ENCODE results near the gene NUSAP1.
"Not testable (repeated sequence)": the region's sequence is repeated elsewhere in the genome, so short reads cannot be mapped to it uniquely, and the experiment has no call there.

The NUSAP1 gene

GRCh38 chr15:41332194-41333025, at the start of gene NUSAP1, which contains the start of gene OIP5:
Gene NUSAP1, plus strand, starts transcription at chr15:41332881. Its CDS starts 77 bp downstream, at chr15:41332958.
Gene OIP5, minus strand, starts transcription at chr15:41332591. Its CDS starts 30 bp downstream, at chr15:41332561.
- peak; percentile 98 for DNase-seq

- DNase-seq: not testable (repeated sequence)
Observed at GRCh38 chr15:41282980-41283652, 49.6 kb upstream of the NUSAP1 start.

DNA sequence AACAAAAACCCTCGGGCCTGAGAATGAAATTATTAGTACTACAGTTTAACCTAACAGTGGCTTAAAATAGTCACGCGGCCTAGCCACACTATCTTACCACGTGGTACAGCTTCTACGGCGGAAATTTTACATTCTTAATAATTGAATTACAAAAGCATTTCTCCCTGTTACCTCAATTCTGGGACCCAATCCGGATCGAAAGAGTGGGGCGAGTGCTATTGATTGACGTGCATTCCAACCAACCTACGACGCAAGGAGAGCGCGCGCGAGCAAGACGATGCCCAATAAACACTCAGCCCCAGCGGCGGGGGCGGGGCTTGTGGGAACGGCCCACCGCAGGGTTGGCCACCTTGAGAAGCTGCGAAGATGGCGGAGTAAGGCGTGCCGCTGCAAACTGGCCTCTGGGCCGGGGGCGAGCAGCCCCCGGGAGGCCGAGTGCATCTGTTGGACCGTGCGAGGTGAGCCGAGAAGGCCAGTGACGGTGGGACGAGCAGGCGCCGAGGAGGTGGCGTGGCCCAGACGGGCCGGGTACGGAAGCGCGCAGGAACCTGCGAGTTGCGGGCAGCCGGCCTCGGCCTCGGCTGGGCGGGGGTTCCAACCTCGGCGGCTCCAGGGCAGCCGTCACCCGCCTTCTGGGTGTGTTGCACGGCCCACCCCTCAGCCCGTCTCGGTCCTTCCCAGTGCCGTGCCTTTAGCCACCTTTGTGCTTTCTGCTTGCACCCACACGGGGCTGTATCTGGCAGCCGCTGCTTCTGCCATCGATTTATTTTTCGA, 48.8 kb upstream of the NUSAP1 start:
- DNase-seq: peak; percentile 98

DNA sequence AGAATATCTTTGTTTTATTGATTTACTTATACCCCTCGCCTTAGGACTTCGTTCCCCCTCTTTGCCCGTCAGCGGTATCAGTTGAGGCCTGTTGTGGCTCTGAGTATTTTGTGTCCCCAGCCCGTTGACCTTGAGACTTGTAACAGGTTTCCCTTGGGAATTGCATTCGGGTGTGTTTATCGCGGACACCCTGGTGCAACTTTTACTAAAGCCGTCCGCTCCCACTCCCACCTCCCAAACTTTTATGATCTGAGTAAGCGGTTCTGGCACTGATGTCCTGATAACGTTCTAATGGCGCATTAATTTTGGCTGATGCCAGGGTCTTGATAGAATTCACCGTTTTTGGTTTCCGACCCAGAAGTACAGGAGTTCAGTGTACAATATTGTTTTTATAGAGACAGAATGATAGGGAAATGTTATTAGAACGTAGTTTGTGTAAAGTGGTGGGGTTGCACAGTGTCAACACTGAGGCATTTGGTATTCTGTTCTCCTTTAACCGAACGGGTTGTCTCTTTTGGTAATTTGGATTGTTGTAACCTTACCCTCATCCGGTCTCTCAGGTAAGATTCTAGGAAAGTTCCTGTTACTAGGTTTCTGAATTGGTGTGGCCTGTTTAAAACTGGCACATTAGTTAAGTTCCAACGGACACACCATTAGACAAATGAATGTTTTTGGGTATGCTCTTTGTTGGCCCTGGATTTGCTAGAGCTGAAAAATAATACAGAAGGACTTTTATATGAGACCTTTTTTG, 48.1 kb upstream of the NUSAP1 start:
- peak; percentile 10 for DNase-seq

DNA sequence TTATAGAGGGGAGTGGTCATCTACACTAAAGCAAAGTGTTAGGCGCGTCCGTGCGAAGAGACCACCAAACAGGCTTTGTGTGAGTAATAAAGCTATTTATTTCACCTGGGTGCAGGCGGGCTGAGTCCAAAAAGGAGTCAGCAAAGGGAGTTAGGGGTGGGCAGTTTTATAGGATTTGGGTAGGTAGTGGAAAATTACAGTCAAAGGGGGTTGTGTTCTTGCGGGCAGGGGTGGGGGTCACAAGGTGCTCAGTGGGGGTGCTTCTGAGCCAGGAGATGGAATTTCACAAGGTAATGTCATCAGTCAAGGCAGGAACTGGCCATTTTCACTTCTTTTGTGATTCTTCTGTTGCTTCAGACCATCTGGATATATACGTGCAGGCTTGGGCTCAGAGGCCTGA, 47.4 kb upstream of the NUSAP1 start:
- DNase-seq: peak; percentile 26

DNA sequence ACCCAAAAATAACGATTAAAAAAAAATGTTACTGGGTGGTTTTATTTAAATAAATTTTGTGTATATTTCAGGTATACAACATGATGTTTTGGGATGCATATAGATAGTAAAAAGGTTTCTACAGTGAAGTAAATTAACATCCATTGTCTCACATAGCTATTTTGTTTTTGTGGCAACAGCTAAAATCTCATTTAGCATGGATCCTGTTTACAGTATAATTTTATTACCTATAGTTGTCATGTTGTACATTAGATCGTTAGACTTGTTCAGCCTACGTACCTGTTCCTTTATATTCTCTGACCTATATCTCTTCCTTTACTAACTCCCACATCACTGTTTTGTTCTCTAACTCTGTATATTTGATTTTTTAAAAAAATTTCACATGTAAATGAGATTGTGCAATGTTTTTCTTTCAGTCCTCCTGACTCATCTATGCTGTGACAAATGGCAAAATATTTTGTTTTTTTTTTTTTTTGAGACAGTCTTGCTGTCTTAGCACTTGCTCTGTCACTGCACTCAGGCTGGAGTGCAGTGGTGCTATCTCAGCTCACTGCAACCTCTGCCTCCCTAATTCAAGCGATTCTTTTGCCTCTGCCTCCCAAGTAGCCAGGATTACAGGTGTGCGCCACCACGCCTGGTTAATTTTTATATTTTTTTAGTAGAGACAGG, 45.9 kb upstream of the NUSAP1 start:
- DNase-seq: no peak

GRCh38 chr15:41288464-41288863, 44.2 kb upstream of the NUSAP1 start:
- peak; percentile 11 for DNase-seq

DNA sequence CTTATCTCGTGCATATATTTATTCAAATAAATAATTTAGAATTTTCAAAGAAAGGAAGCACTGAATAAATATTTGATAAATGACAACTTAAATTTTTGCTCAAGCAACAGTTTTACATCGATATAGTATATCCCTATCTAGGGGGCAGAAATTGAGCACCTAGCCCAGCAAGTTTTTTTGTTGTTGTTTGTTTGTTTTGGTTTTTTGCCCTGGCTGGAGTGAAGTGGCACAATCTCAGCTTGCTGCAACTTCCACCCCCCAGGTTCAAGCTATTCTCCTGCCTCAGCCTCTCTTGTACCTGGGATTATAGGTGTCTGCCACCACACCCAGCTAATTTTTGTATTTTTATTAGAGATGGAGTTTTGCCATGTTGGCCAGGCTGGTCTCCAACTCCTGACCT, 42.7 kb upstream of the NUSAP1 start:
- DNase-seq: peak; percentile 15

DNA sequence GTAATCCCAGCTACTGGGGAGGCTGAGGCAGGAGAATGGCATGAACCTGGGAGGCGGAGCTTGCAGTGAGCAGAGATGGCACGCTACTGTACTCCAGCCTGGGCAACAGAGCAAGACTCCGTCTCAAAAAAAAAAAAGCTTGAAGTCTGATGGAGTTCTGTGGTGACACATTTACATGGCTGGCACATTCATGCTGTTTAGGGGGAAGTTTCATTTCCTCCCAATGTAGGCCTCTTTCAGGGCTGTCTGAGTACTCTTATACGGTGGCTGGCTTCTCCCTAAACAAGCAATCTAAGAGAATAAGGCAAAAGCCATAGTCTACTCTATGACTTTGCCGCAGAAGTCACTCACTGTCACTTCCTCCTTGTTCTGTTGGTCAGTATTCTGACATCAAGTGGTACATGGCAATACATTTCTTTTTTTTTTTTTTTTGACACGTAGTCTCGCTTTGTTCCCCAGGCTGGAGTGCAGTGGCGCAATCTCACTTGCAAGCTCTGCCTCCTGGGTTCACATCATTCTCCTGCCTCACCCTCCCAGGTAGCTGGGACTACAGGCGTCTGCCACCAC, 41.5 kb upstream of the NUSAP1 start:
- DNase-seq: peak; percentile 12

DNA sequence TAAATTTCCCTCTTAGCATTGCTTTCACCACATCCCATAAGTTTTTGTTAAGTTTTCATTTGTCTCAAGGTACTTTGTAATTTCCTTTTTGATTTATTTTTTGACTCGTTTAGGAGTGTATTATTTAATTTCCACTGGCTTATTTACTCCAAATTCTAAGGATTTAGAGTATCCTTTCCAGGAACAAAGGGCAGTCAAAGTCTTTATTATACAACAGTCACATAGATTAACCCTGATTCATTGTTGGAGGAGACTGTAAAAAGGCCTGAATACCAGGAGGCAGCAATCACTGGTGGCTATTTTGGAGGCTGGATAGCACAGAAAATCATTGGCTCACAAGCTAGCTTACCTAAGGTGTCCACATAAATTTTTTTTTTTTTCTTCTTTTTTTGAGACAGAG, 40.2 kb upstream of the NUSAP1 start:
- no peak for DNase-seq

DNA sequence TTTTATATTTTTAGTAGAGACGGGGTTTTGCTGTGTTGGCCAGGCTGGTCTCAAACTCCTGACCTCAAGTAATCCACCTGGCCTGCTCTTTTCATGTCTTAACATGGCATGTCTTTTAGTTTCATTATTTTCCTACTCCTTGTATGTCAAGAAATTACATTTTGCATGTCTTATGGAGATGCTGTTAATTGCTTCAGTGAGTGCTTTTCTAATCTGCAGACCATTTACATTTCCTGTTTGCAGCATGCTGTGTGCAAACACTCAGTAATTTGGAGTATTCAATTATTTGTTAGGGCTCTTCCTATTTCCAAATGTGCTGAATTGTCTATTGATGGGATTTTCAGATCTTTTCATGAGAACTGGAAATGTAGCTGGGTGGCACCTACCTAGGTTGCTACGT, 31.5 kb upstream of the NUSAP1 start:
- not testable (repeated sequence) for DNase-seq

- DNase-seq: no peak
Observed at GRCh38 chr15:41301587-41301986, 31.1 kb upstream of the NUSAP1 start.

DNA sequence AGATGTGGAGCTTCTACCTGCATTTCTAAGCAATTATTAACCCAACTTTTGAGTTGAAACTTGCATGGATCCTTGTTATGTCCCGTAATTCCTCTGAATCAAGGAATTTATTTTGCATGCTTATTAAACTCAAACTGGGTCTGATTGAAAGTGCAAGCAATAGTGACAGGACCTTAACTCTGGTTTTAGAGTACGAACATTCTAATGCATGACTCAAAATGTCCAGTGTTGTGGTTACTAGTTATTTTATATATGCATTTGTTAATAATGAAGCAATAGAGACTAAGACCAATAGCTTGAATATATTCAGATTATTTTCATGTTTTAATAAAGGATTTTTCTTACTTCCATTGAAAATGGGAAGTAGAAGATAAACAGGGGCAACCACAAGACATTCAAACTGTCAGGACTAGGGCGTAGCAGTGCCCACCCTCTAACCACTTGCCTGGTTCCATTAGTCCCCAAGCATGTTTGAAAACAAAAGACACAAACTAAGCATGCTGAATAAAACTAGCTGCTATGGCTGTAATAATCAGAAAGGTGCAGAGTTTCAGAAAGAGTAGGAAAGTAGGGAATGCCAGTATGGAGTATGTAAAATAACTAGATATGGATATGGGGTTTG, 28.4 kb upstream of the NUSAP1 start:
- DNase-seq: no peak

DNA sequence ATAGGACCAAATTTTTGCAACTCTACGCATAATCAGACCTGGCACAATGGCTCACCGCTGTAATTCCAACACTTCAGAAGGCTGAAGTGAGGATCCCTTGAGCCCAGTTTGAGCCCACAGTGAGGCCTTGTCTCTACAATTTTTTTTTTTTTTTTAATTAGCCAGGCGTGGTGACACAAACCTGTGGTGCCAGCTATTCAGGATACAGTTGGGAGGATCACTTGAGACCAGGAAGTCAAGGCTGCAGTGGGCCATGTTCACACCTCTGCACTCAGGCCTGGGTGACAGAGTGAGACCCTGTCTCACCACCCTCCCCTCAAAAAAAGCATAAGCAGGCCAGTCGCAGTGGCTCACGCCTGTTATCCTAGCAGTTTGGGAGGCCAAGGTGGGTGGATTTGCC, 25.0 kb upstream of the NUSAP1 start:
- DNase-seq: no peak

- DNase-seq: no peak
Observed at GRCh38 chr15:41309226-41309905, 23.3 kb upstream of the NUSAP1 start.

- not testable (repeated sequence) for DNase-seq
Observed at GRCh38 chr15:41320805-41321330, 11.8 kb upstream of the NUSAP1 start.

DNA sequence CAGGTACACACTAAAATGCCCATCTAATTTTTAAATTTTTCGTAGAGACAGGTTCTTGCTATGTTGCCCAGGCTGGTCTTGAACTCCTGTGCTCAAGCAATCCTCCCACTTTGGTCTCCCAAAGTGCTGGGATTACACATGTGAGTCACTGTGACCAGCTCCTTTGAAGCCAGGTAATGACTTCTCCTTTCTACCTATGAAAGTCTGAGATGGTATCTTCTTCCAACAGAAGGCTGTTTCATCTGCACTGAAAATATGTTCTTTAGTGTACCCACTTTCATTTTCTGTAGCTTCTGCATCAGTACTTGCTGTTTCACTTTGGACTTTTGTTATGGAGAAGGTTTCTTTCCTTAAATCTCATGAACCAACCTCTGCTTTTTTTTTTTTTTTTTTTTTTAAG, 9.1 kb upstream of the NUSAP1 start:
- DNase-seq: no peak

DNA sequence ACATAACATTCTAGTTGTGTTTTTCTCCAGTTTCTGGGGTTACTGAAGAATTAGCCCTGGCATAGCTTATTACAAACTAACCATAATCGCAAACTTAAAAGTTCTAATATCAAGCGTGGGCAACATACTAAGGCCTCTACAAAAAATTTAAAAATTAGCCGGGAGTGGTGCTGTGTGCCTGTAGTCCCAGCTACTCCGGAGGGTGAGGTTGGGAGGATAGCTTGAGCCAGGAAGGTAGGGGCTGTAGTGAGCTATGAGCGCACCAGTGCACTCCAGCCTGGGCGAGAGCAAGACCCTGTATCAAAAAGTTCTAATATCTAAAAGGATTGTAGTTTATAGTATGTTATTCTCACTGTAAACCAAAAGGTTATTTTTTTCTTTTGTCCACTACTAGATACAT, 1.4 kb upstream of the NUSAP1 start:
- DNase-seq: no peak

- DNase-seq: no peak
Observed at GRCh38 chr15:41331833-41332193, 868 bp upstream of the NUSAP1 start.

DNA sequence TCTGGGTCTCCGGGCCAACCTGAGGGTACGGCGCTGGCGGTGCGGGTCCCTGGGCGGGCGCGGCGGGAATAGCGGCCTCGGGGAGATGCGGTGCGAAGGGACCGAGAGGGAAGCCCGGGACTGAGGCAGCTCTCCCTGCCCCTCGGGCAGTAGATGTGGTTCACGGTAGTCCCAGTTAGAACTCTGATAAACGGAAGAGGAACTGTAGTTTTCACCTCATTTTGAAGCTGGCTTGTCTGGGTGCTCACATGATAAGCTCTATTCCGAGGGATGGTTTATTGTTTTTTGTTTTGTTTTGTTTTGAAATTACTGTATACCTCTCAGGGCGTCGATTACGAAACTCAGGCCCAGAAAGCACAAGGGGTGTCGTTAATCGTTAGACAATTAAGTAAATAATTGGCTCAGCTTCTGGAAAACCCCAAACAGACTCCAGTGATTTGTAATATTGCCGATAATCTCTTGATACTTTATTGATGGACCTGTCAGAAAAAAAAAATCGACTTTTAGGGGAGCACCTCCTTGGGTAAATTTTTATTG, 413 bp downstream of the NUSAP1 start:
- DNase-seq: no peak
